ENCODE results near the gene KCNA3.

Gene KCNA3

GRCh38 chr1:110673805-110674336 lies 869 bp downstream of the KCNA3 start:
- Histone ChIP-seq H3K4me3 (ENCODE audit: low read depth, low read length) (peak overlapping the region; percentile 52), H3K4me1 (ENCODE audit: control insufficient read depth, insufficient read depth, low read length) (peaks cover 11% of the 10 kb centered on the region), H3K36me3 (ENCODE audit: control insufficient read depth in 2 of 2, insufficient read depth in 1 of 2, low read length in 2 of 2) (no peaks in the 10 kb centered on the region), H3K27ac (ENCODE audit: extremely low read depth, low read depth, low read length) (no peak overlapping the region; the same call in 1 of the 2 replicates), H3K9me3 (ENCODE audit: control insufficient read depth, insufficient read depth, low read depth, low read length) (no peaks in the 10 kb centered on the region)
- POLR2A ChIA-PET, result no interaction called here
- CTCF ChIA-PET, result no interaction called here
- TF ChIP-seq ZNF121 (tag by site-specific recombination; IDR thresholded peaks at IDR 0.05) (no peak), ZNF202 (tag by site-specific recombination; IDR thresholded peaks at IDR 0.05; ENCODE audit: borderline replicate concordance) (peak; percentile 8; the same call in 1 of the 2 replicates), ZNF501 (tag by site-specific recombination; IDR thresholded peaks at IDR 0.05) (0 out of 2 replicates have a peak, but pooled peaks have one; percentile 23)

GRCh38 chr1:110673197-110673701 lies 1.5 kb downstream of the KCNA3 start:
- TF ChIP-seq ZNF626 (tag by site-specific recombination; IDR thresholded peaks at IDR 0.05), result no peak
- no peak for TF ChIP-seq WT1 (tag by site-specific recombination; IDR thresholded peaks at IDR 0.05)
- no peak for TF ChIP-seq ZNF513 (tag by site-specific recombination; IDR thresholded peaks at IDR 0.05)
- TF ChIP-seq ZSCAN23 (tag by site-specific recombination; IDR thresholded peaks at IDR 0.05), result no peak
- TF ChIP-seq ZBTB7A (tag by site-specific recombination; IDR thresholded peaks at IDR 0.05; ENCODE audit: low read depth), result no peak
- peak; percentile 27; the same call in 1 of the 2 replicates for TF ChIP-seq ZNF335 (tag by site-specific recombination; conservative IDR thresholded peaks at IDR 0.05)
- Histone ChIP-seq H3K36me3 (ENCODE audit: control insufficient read depth in 2 of 2, insufficient read depth in 1 of 2, low read length in 2 of 2) (no peaks in the 10 kb centered on the region), H3K4me3 (ENCODE audit: low read depth, low read length) (no peak overlapping the region), H3K27ac (ENCODE audit: extremely low read depth, low read depth, low read length) (no peak overlapping the region), H3K4me1 (ENCODE audit: control insufficient read depth, insufficient read depth, low read length) (peaks cover 11% of the 10 kb centered on the region), H3K9me3 (ENCODE audit: control insufficient read depth, insufficient read depth, low read depth, low read length) (no peaks in the 10 kb centered on the region)
- ChIA-PET POLR2A (no interaction called here), CTCF (interaction anchor here (0.7 kb wide), 1 partner anchor 43 kb away, joined by 3 read pairs; no protein-coding TSS in a partner anchor)

GRCh38 chr1:110672753-110673108 lies 2.0 kb downstream of the KCNA3 start:
- ChIA-PET CTCF (interaction anchor here (0.7 kb wide), 1 partner anchor 44 kb away, joined by 3 read pairs; no protein-coding TSS in a partner anchor), POLR2A (no interaction called here)
- H3K9me3 ChIP-seq (ENCODE audit: control insufficient read depth, insufficient read depth, low read depth, low read length), result no peaks in the 10 kb centered on the region
- no peaks in the 10 kb centered on the region for H3K36me3 ChIP-seq (ENCODE audit: control insufficient read depth in 2 of 2, insufficient read depth in 1 of 2, low read length in 2 of 2)
- no peak overlapping the region for H3K4me3 ChIP-seq (ENCODE audit: low read depth, low read length)
- TF ChIP-seq SCRT2 (tag by site-specific recombination; IDR thresholded peaks at IDR 0.05) (0 out of 2 replicates have a peak, but pooled peaks have one; percentile 40), ZNF23 (tag by site-specific recombination; IDR thresholded peaks at IDR 0.05; ENCODE audit: borderline replicate concordance) (no peak), FEZF1 (tag by site-specific recombination; IDR thresholded peaks at IDR 0.05) (no peak), PRDM1 (tag by site-specific recombination; IDR thresholded peaks at IDR 0.05) (peak; percentile 15; the same call in 1 of the 2 replicates)
- peaks cover 11% of the 10 kb centered on the region for H3K4me1 ChIP-seq (ENCODE audit: control insufficient read depth, insufficient read depth, low read length)
- H3K27ac ChIP-seq (ENCODE audit: extremely low read depth, low read depth, low read length), result no peak overlapping the region

GRCh38 chr1:110672001-110672752 lies 2.6 kb downstream of the KCNA3 start:
- Histone ChIP-seq H3K4me3 (ENCODE audit: low read depth, low read length) (no peak overlapping the region), H3K36me3 (ENCODE audit: control insufficient read depth in 2 of 2, insufficient read depth in 1 of 2, low read length in 2 of 2) (no peaks in the 10 kb centered on the region), H3K4me1 (ENCODE audit: control insufficient read depth, insufficient read depth, low read length) (peaks cover 5% of the 10 kb centered on the region), H3K27ac (ENCODE audit: extremely low read depth, low read depth, low read length) (no peak overlapping the region), H3K9me3 (ENCODE audit: control insufficient read depth, insufficient read depth, low read depth, low read length) (no peaks in the 10 kb centered on the region)
- ChIA-PET CTCF (no interaction called here), POLR2A (no interaction called here)
- TF ChIP-seq SP2 (tag by site-specific recombination; IDR thresholded peaks at IDR 0.05) (no peak), ZNF48 (tag by site-specific recombination; IDR thresholded peaks at IDR 0.05) (no peak), ZSCAN4 (tag by site-specific recombination; IDR thresholded peaks at IDR 0.05) (no peak), ZNF10 (tag by site-specific recombination; IDR thresholded peaks at IDR 0.05) (no peak), ZNF404 (tag by site-specific recombination; IDR thresholded peaks at IDR 0.05) (no peak), ZNF548 (tag by site-specific recombination; IDR thresholded peaks at IDR 0.05) (no peak)
